ENCODE results near the gene CALHM5.

Gene CALHM5

GRCh38 chr6:116556065-116556464, 44.6 kb downstream of the CALHM5 start:
- DNase-seq, result no peak

GRCh38 chr6:116556814-116557415, 45.5 kb downstream of the CALHM5 start:
- DNase-seq, result no peak

- no peak for DNase-seq
These were observed 46.5 kb downstream of the CALHM5 start for GRCh38 chr6:116557893-116558292.

- no peak for DNase-seq
These were observed 48.7 kb downstream of the CALHM5 start for GRCh38 chr6:116560130-116560529.

GRCh38 chr6:116561377-116562018, 50.1 kb downstream of the CALHM5 start:
- DNase-seq, result peak; percentile 68 to 76

GRCh38 chr6:116562019-116562403, 50.6 kb downstream of the CALHM5 start:
- no peak for DNase-seq

- DNase-seq, result no peak
These were observed 51.2 kb downstream of the CALHM5 start for GRCh38 chr6:116562614-116563013.

GRCh38 chr6:116563830-116564229, 52.4 kb downstream of the CALHM5 start:
- no peak for DNase-seq

GRCh38 chr6:116564311-116564710, 52.9 kb downstream of the CALHM5 start:
- DNase-seq, result no peak

- no peak for DNase-seq
These were observed 53.8 kb downstream of the CALHM5 start for GRCh38 chr6:116564921-116565872.

GRCh38 chr6:116568111-116568510, 56.7 kb downstream of the CALHM5 start:
- DNase-seq, result no peak

GRCh38 chr6:116568821-116569755, 57.6 kb downstream of the CALHM5 start:
- DNase-seq, result no peak

- DNase-seq, result peak; percentile 99
These were observed 59.6 kb downstream of the CALHM5 start, which contains the start of gene RWDD1 for GRCh38 chr6:116570856-116571682. Gene RWDD1 (plus strand): TSS chr6:116571504. CDS start chr6:116571583, 79 bp downstream.

- DNase-seq, result no peak
These were observed 60.2 kb downstream of the CALHM5 start for GRCh38 chr6:116571683-116572000.

- DNase-seq, result no peak
These were observed 60.7 kb downstream of the CALHM5 start for GRCh38 chr6:116572162-116572561.
